Mesenchymal stem cell (in vitro differentiated cells and primary cell): Measurements from ENCODE around the gene FNBP1.
"Not testable (repeated sequence)": the region's sequence is repeated elsewhere in the genome, so short reads cannot be mapped to it uniquely, and the experiment has no call there.

Experiments used
- DNase-seq: peaks from one replicate; pipeline ENCODE4 v3.0.0-alpha.2; 2013
- H2AFZ ChIP-seq: one replicate; pipeline ENCODE4 v1.6.1; 2013; ENCODE audit warnings: low read depth, mild to moderate bottlenecking, control low read depth, inconsistent platforms, low read length, moderate library complexity
- H2AK5ac ChIP-seq: 2 replicates; pipeline ENCODE4 v1.6.1; 2013; ENCODE audit warnings: low read length, moderate library complexity, mild to moderate bottlenecking, inconsistent platforms; ENCODE audit not compliant: severe bottlenecking
- H2BK120ac ChIP-seq: one replicate; pipeline ENCODE4 v1.6.1; 2013; ENCODE audit warnings: low read depth, mild to moderate bottlenecking, inconsistent platforms, low read length, moderate library complexity
- H2BK12ac ChIP-seq, 2 experiments: one replicate each; pipeline ENCODE4 v1.6.1; 2013; ENCODE audit warnings: inconsistent platforms in 2 of 2, low read length in 2 of 2, mild to moderate bottlenecking in 2 of 2, moderate library complexity in 2 of 2, control low read depth in 1 of 2
- H2BK15ac ChIP-seq: one replicate; pipeline ENCODE4 v1.6.1; 2013; ENCODE audit warnings: mild to moderate bottlenecking, low read depth, inconsistent platforms; ENCODE audit not compliant: poor library complexity, severe bottlenecking
- H2BK5ac ChIP-seq: 2 replicates; pipeline ENCODE4 v1.6.1; 2013; ENCODE audit warnings: low read depth, mild to moderate bottlenecking, low read length, control low read depth, inconsistent platforms; ENCODE audit not compliant: poor library complexity, severe bottlenecking
- H3K14ac ChIP-seq, 2 experiments: one replicate each; pipeline ENCODE4 v1.6.1; 2013; ENCODE audit warnings: inconsistent platforms in 2 of 2, low read length in 2 of 2, control low read depth in 1 of 2, mild to moderate bottlenecking in 1 of 2, moderate library complexity in 1 of 2
- H3K18ac ChIP-seq, 2 experiments: one replicate each; pipeline ENCODE4 v1.6.1; 2013; ENCODE audit warnings: inconsistent platforms in 2 of 2, low read length in 2 of 2, control low read depth in 1 of 2, low read depth in 1 of 2, mild to moderate bottlenecking in 1 of 2
- H3K23ac ChIP-seq, 2 experiments: one replicate each; pipeline ENCODE4 v1.6.1; 2013; ENCODE audit warnings: inconsistent platforms in 2 of 2, low read length in 2 of 2, mild to moderate bottlenecking in 2 of 2, moderate library complexity in 2 of 2, control low read depth in 1 of 2
- H3K27ac ChIP-seq: 2 replicates; pipeline ENCODE4 v1.5.1; 2013; ENCODE audit warnings: mild to moderate bottlenecking, moderate library complexity, low read length, control low read depth, inconsistent platforms; ENCODE audit not compliant: poor library complexity, severe bottlenecking
- H3K27me3 ChIP-seq, 2 experiments: 2 replicates each; pipeline versions ENCODE4 v1.6.1 to v1.7.0; 2013; ENCODE audit warnings: low read length in 2 of 2, mild to moderate bottlenecking in 2 of 2, moderate library complexity in 2 of 2, control low read depth in 1 of 2, inconsistent platforms in 1 of 2; ENCODE audit not compliant: control insufficient read depth in 1 of 2, insufficient read depth in 1 of 2
- H3K36me3 ChIP-seq, 2 experiments: 2 replicates each; pipeline versions ENCODE4 v1.6.1 to v1.7.0; 2013; ENCODE audit warnings: low read length in 2 of 2, control low read depth in 1 of 2, inconsistent platforms in 1 of 2, low read depth in 1 of 2, mild to moderate bottlenecking in 1 of 2; ENCODE audit not compliant: insufficient read depth in 2 of 2, control insufficient read depth in 1 of 2
- H3K4ac ChIP-seq, 2 experiments: one replicate each; pipeline ENCODE4 v1.6.1; 2013; ENCODE audit warnings: inconsistent platforms in 2 of 2, low read length in 2 of 2, mild to moderate bottlenecking in 2 of 2, moderate library complexity in 2 of 2, control low read depth in 1 of 2, low read depth in 1 of 2
- H3K4me1 ChIP-seq: 2 replicates; pipeline ENCODE4 v1.6.1; 2013; ENCODE audit warnings: low read depth, low read length, control low read depth; ENCODE audit not compliant: control insufficient read depth, insufficient read depth
- H3K4me2 ChIP-seq: 2 replicates; pipeline ENCODE4 v1.6.1; 2013; ENCODE audit warnings: low read length, mild to moderate bottlenecking, inconsistent platforms; ENCODE audit not compliant: poor library complexity, severe bottlenecking
- H3K4me3 ChIP-seq, 2 experiments: 2 replicates each; pipeline versions ENCODE4 v1.5.1 to v1.7.0; 2013; ENCODE audit warnings: low read length in 2 of 2, mild to moderate bottlenecking in 2 of 2, control low read depth in 1 of 2, low read depth in 1 of 2; ENCODE audit not compliant: insufficient read depth in 1 of 2
- H3K79me1 ChIP-seq: replicated peaks from 2 replicates; pipeline ENCODE4 v1.6.1; 2013; ENCODE audit warnings: mild to moderate bottlenecking, control low read depth, low read length, inconsistent platforms; ENCODE audit not compliant: poor library complexity, severe bottlenecking
- H3K9ac ChIP-seq: 2 replicates; pipeline ENCODE4 v1.7.0; 2013; ENCODE audit warnings: mild to moderate bottlenecking, low read length, moderate library complexity
- H3K9me3 ChIP-seq: 2 replicates; pipeline ENCODE4 v1.7.0; 2013; ENCODE audit warnings: mild to moderate bottlenecking, low read length; ENCODE audit not compliant: control insufficient read depth
- H4K8ac ChIP-seq: one replicate; pipeline ENCODE4 v1.6.1; 2013; ENCODE audit warnings: inconsistent platforms, mild to moderate bottlenecking, low read length, moderate library complexity
- H4K91ac ChIP-seq: one replicate; pipeline ENCODE4 v1.6.1; 2013; ENCODE audit warnings: mild to moderate bottlenecking, low read length, inconsistent platforms
- WGBS: methylation state at CpG from one replicate; pipeline ENCODE4 v1.1.7; 2013; ENCODE audit warnings: mixed read lengths; 5-methylcytosine and 5-hydroxymethylcytosine counted together

The FNBP1 gene

GRCh38 chr9:130018265-130018664 is 24.7 kb downstream of the FNBP1 start:
- Histone ChIP-seq H3K4me3 (no peak overlapping the region), H3K36me3 (no peaks in the 10 kb centered on the region), H3K18ac (no peak overlapping the region), H3K79me1 (peaks cover 5% of the 10 kb centered on the region), H4K8ac (no peak overlapping the region), H3K4me2 (no peak overlapping the region), H3K14ac (no peak overlapping the region), H2BK120ac (no peak overlapping the region), H3K9me3 (no peaks in the 10 kb centered on the region), H2BK15ac (no peak overlapping the region), H2AFZ (no peak overlapping the region), H4K91ac (no peak overlapping the region), H2AK5ac (no peak overlapping the region), H2BK5ac (no peak overlapping the region), H3K9ac (no peak overlapping the region), H3K4me1 (peaks cover 8% of the 10 kb centered on the region), H3K27me3 (no peaks in the 10 kb centered on the region), H3K27ac (no peak overlapping the region), H2BK12ac (no peak overlapping the region), H3K23ac (no peak overlapping the region), H3K4ac (no peak overlapping the region)
- peak; percentile 49 for DNase-seq
- 77% methylated on average over 4 of the region's 4 CpGs for WGBS

GRCh38 chr9:130017510-130017909 is 25.5 kb downstream of the FNBP1 start:
- H3K18ac ChIP-seq, H3K4me1 ChIP-seq, H3K27me3 ChIP-seq, H2BK120ac ChIP-seq, H3K14ac ChIP-seq, H2BK12ac ChIP-seq, H4K91ac ChIP-seq, H4K8ac ChIP-seq, H3K36me3 ChIP-seq, H3K9me3 ChIP-seq, H3K4me3 ChIP-seq, H2AFZ ChIP-seq, H3K4ac ChIP-seq, H3K9ac ChIP-seq, H3K23ac ChIP-seq, H2BK15ac ChIP-seq, H3K4me2 ChIP-seq, H3K79me1 ChIP-seq, H2AK5ac ChIP-seq, H2BK5ac ChIP-seq, DNase-seq: not testable (repeated sequence)
- 99% methylated on average over 8 of the region's 8 CpGs for WGBS
- H3K27ac ChIP-seq, result peak overlapping the region; percentile 83

- no peak overlapping the region for H4K8ac ChIP-seq
- H2BK120ac ChIP-seq, result no peak overlapping the region
- no peak overlapping the region for H3K4ac ChIP-seq
- no CpG with 5 or more reads among the region's 2 CpGs for WGBS
- no peak overlapping the region for H3K23ac ChIP-seq
- H3K4me3 ChIP-seq, result no peak overlapping the region
- H3K14ac ChIP-seq, result no peak overlapping the region
- no peak overlapping the region for H4K91ac ChIP-seq
- no peak overlapping the region for H2AK5ac ChIP-seq
- peaks cover 2% of the 10 kb centered on the region for H3K79me1 ChIP-seq
- H3K4me2 ChIP-seq, result peak overlapping the region; percentile 47
- H3K27me3 ChIP-seq, result no peaks in the 10 kb centered on the region
- no peaks in the 10 kb centered on the region for H3K36me3 ChIP-seq
- H3K9ac ChIP-seq, result no peak overlapping the region
- no peak overlapping the region for H3K18ac ChIP-seq
- no peak overlapping the region for H2BK15ac ChIP-seq
- H3K4me1 ChIP-seq, result peaks cover 7% of the 10 kb centered on the region
- peak overlapping the region; percentile 92 for H3K27ac ChIP-seq
- no peak overlapping the region for H2BK5ac ChIP-seq
- H3K9me3 ChIP-seq, result no peaks in the 10 kb centered on the region
- no peak overlapping the region for H2AFZ ChIP-seq
- H2BK12ac ChIP-seq, result no peak overlapping the region
- DNase-seq, result no peak
These were observed 25.9 kb downstream of the FNBP1 start for GRCh38 chr9:130017076-130017475.

GRCh38 chr9:130015353-130016019 is 27.5 kb downstream of the FNBP1 start:
- no peak overlapping the region for H2BK5ac ChIP-seq
- no peak overlapping the region for H3K4ac ChIP-seq
- no peak overlapping the region for H2BK15ac ChIP-seq
- peaks cover 7% of the 10 kb centered on the region for H3K4me1 ChIP-seq
- H3K4me2 ChIP-seq, result no peak overlapping the region
- H4K91ac ChIP-seq, result no peak overlapping the region
- no peak overlapping the region for H3K4me3 ChIP-seq
- WGBS, result 97% methylated on average over 4 of the region's 5 CpGs
- no peak overlapping the region for H3K27ac ChIP-seq
- no peaks in the 10 kb centered on the region for H3K36me3 ChIP-seq
- H3K14ac ChIP-seq, result no peak overlapping the region
- H3K9me3 ChIP-seq, result peaks cover 6% of the 10 kb centered on the region
- H3K9ac ChIP-seq, result no peak overlapping the region
- H4K8ac ChIP-seq, result no peak overlapping the region
- no peak overlapping the region for H2AK5ac ChIP-seq
- H2BK12ac ChIP-seq, result no peak overlapping the region
- DNase-seq, result no peak
- no peak overlapping the region for H3K18ac ChIP-seq
- no peak overlapping the region for H2AFZ ChIP-seq
- H3K79me1 ChIP-seq, result peaks cover 1% of the 10 kb centered on the region
- no peak overlapping the region for H3K23ac ChIP-seq
- no peaks in the 10 kb centered on the region for H3K27me3 ChIP-seq
- no peak overlapping the region for H2BK120ac ChIP-seq
